Vagina (tissue), 2 donors: Measurements from ENCODE around the gene CELF5. TPM values are rescaled to one million over a fixed set of nuclear protein-coding genes. Genes with fewer than 3 reads are reported as not detected.
"Not testable (repeated sequence)": the region's sequence is repeated elsewhere in the genome, so short reads cannot be mapped to it uniquely, and the experiment has no call there.

Experiments used
- DNase-seq, 2 donors: peaks; one replicate each; pipeline ENCODE4 v3.0.0-alpha.2; 2017; ENCODE audit errors: extremely low spot score in 2 of 2
- H3K27ac ChIP-seq: fragments of 200-600 bp; sonication (generic); one replicate; pipeline ENCODE4 v1.5.1; 2019
- H3K27me3 ChIP-seq: fragments of 200-600 bp; sonication (generic); one replicate; pipeline ENCODE4 v1.5.1; 2019
- H3K36me3 ChIP-seq, 2 donors: fragments of 200-600 bp; sonication (generic); one replicate each; pipeline ENCODE4 v1.5.1; 2017 to 2019
- H3K4me1 ChIP-seq: fragments of 200-600 bp; sonication (generic); one replicate; pipeline ENCODE4 v1.5.1; 2019
- H3K4me3 ChIP-seq, 2 donors: fragments of 200-600 bp; sonication (generic); 1 replicate in 1 of 2; 2 replicates in 1 of 2; pipeline ENCODE4 v1.5.1; 2016 to 2019
- H3K9me3 ChIP-seq: fragments of 200-600 bp; sonication (generic); one replicate; pipeline ENCODE4 v1.5.1; 2019
- CTCF ChIP-seq, 3 experiments: fragments of 450-650 bp in 2 of 3; fragments of 200-600 bp in 1 of 3; sonication (generic) in 1 of 3; IDR thresholded peaks; one replicate each; pipeline ENCODE4 v1.5.1; 2017 to 2019; ENCODE audit warnings: antibody characterized with exemption in 3 of 3, mild to moderate bottlenecking in 2 of 3, moderate library complexity in 2 of 3
- POLR2A ChIP-seq, 2 donors: fragments of 450-650 bp; IDR thresholded peaks; one replicate each; pipeline ENCODE4 v1.6.1; 2017; ENCODE audit warnings: antibody characterized with exemption in 2 of 2, mild to moderate bottlenecking in 2 of 2, moderate library complexity in 2 of 2
- POLR2AphosphoS5 ChIP-seq, 2 donors: sonication (generic); formaldehyde crosslinking; IDR thresholded peaks; one replicate each; pipeline ENCODE4 v1.9.0; 2017; ENCODE audit warnings: antibody characterized with exemption in 2 of 2, mild to moderate bottlenecking in 2 of 2, low read depth in 1 of 2; ENCODE audit not compliant: insufficient read depth in 1 of 2
- intact Hi-C: fragments of 100-400 bp; cut with DNase I; formaldehyde crosslinking; loops from one replicate; pipeline ENCODE4 v1.15.1; 2023
- total RNA-seq: library from RNA; depleted of rRNA; stranded (reverse); fragments of >200 nt; gene quantifications from one replicate; pipeline ENCODE4 v1.2.3, GENCODE V29; 2016

Gene CELF5
- total RNA-seq, 1 donor from 2014 or later, result not detected

DNA sequence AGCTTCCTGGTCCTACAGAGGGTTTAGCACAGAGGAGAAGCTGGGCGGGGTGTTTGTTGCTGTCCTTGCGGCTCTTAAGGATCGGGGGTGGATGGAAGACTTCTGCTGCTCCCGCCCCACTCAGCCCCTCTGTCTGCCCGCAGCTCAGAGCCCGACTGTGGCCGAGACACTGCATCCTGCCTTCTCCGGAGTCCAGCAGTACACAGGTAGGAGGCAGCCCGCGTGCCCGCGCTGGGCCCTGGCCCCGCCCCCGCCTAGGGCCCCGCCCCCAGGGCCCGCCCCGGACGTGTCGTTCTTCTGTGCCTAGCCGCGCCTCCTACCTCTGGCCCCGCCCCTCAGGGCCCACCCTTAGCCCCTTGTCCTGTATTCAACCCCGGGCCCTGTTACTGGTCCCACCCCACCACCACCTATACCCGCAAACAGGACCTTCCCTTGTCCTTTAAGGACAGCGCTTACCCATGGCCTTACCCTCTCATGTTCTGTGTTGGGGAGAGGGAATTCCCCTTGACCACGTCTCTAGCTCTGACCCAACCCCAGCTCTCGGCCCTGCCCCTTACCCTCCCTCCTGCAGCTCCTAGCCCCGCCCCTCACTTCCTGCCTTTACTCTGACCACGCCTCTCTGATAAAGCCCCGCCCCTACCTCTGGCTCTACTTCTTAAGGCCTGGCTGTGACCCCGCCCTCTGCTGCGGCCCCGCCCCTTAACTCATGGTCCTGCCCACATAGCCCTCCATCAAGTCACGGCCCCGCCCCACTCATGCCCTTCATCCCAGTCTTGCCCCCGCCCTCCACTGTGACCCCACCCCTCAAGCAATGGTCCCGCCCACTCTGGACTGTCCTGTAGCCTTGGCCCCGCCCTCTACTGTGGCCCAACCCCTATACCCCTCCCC is 60.5 kb downstream of the CELF5 start:
- TF ChIP-seq POLR2A (IDR thresholded peaks at IDR 0.05) (no peak), POLR2AphosphoS5 (IDR thresholded peaks at IDR 0.05; ENCODE audit: insufficient read depth in 1 of 2, low read depth in 1 of 2) (no peak), CTCF (IDR thresholded peaks at IDR 0.05) (no peak)
- no peak overlapping the region for H3K4me3 ChIP-seq
- no peaks in the 10 kb centered on the region for H3K36me3 ChIP-seq
- intact Hi-C loops, result no loop called here
- no peak overlapping the region for H3K27ac ChIP-seq
- H3K27me3 ChIP-seq, result no peaks in the 10 kb centered on the region
- peaks cover 5% of the 10 kb centered on the region for H3K4me1 ChIP-seq
- no peak for DNase-seq
- H3K9me3 ChIP-seq, result no peaks in the 10 kb centered on the region

GRCh38 chr19:3285647-3286176 is 61.3 kb downstream of the CELF5 start:
- Histone ChIP-seq H3K27me3 (no peaks in the 10 kb centered on the region), H3K4me3 (no peak overlapping the region)
- intact Hi-C loops, result no loop called here

GRCh38 chr19:3287814-3288213 is 63.4 kb downstream of the CELF5 start:
- no peaks in the 10 kb centered on the region for H3K27me3 ChIP-seq
- no peak for DNase-seq
- peaks cover 5% of the 10 kb centered on the region for H3K4me1 ChIP-seq
- intact Hi-C loops, result no loop called here
- no peak overlapping the region for H3K27ac ChIP-seq
- no peaks in the 10 kb centered on the region for H3K9me3 ChIP-seq
- H3K4me3 ChIP-seq, result no peak overlapping the region
- no peaks in the 10 kb centered on the region for H3K36me3 ChIP-seq
- no peak for TF ChIP-seq CTCF (IDR thresholded peaks at IDR 0.05)
- no peak for TF ChIP-seq POLR2AphosphoS5 (IDR thresholded peaks at IDR 0.05; ENCODE audit: insufficient read depth in 1 of 2, low read depth in 1 of 2)

More at GRCh38 chr19:3285647-3286176, 61.3 kb downstream of the CELF5 start:
- no peak for DNase-seq
- Histone ChIP-seq H3K9me3 (no peaks in the 10 kb centered on the region), H3K27ac (no peak overlapping the region), H3K36me3 (no peaks in the 10 kb centered on the region), H3K4me1 (peaks cover 5% of the 10 kb centered on the region)
- TF ChIP-seq POLR2AphosphoS5 (IDR thresholded peaks at IDR 0.05; ENCODE audit: insufficient read depth in 1 of 2, low read depth in 1 of 2), result no peak
- TF ChIP-seq POLR2A (IDR thresholded peaks at IDR 0.05), result no peak
- no peak for TF ChIP-seq CTCF (IDR thresholded peaks at IDR 0.05)

DNA sequence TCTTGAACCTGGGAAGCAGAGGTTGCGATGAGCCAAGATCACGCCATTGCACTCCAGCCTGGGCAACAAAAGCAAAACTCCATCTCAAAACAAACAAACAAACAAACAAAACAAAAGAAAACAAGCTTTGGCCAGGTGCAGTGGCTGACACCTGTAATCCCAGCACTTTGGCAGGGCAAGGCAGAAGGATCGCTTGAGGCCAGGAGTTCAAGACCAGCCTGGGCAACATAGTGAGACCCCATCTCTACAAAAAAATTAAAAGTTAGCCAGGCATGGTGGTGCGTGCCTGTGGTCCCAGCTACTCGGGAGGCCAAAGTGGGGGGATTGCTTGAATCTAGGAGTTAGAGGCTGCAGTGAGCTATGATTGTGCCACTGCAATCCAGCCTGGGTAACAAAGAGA is 64.0 kb downstream of the CELF5 start:
- H3K27me3 ChIP-seq, result not testable (repeated sequence)

DNA sequence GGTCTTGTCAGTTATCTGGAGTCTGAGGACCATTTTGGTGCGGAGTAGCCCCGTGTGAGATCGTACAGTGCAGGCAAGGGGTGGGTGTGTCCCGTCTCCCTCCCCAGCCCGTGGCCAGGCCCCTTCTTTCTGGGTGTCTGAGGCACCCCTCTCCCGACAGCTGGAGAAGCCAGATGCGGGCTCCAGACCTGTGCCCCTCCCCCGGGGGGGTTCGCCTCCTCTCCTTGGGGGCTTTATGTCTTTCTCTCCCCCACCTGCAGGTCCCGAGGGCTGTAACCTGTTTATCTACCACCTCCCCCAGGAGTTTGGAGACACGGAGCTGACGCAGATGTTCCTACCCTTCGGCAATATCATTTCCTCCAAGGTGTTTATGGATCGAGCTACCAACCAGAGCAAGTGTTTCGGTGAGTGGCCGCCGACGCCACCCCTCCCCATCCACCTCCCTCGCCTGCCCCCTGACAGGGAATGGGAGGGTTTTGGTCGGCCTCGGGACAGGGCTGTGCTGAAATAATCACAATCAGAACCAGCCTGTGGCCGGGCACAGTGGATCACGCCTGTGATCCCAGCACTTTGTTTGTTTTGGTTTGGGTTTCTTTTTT is 65.6 kb downstream of the CELF5 start:
- Histone ChIP-seq H3K4me3 (no peak overlapping the region), H3K27ac (no peak overlapping the region), H3K27me3 (no peaks in the 10 kb centered on the region), H3K9me3 (no peaks in the 10 kb centered on the region), H3K36me3 (no peaks in the 10 kb centered on the region), H3K4me1 (no peaks in the 10 kb centered on the region)
- intact Hi-C loops, result no loop called here
- DNase-seq, result no peak
- TF ChIP-seq POLR2AphosphoS5 (IDR thresholded peaks at IDR 0.05; ENCODE audit: insufficient read depth in 1 of 2, low read depth in 1 of 2) (no peak), POLR2A (IDR thresholded peaks at IDR 0.05) (no peak), CTCF (IDR thresholded peaks at IDR 0.05) (no peak)

More for the DNA sequence above, 64.0 kb downstream of the CELF5 start:
- H3K36me3 ChIP-seq, H3K27ac ChIP-seq, H3K4me3 ChIP-seq, DNase-seq, H3K4me1 ChIP-seq, intact Hi-C loops, H3K9me3 ChIP-seq: not testable (repeated sequence)

DNA sequence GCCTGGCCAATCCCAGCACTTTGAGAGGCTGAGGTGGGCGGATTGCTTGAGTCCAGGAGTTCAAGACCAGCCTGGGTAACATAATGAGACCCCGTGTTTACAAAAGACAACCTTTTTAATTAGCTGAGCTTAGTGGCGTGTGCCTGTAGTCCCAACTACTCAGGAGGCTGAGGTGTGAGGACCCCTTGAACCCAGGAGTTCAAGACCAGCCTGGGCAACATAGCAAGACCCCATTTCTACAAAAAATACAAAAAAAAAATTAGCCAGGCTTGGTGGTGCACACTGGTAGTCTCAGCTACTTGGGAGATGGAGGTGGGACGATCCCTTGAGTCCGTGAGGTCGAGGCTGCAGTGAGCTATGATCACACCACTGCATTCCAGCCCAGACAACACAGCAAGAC is 66.4 kb downstream of the CELF5 start:
- H3K4me1 ChIP-seq, H3K9me3 ChIP-seq, H3K36me3 ChIP-seq, intact Hi-C loops, H3K27me3 ChIP-seq, H3K4me3 ChIP-seq, DNase-seq, H3K27ac ChIP-seq: not testable (repeated sequence)
